Hepatocyte (in vitro differentiated cells): ENCODE measurements around the gene DCAF7. TPM values are rescaled to one million over a fixed set of nuclear protein-coding genes. Genes with fewer than 3 reads are reported as not detected.
A peak's percentile ranks its signal among the peaks of the same experiment; 100 is the strongest.

Experiments used
- DNase-seq: peaks from one replicate; pipeline ENCODE4 v3.0.0-alpha.2; 2016; ENCODE audit warnings: low spot score
- H2AFZ ChIP-seq: fragments of 200-600 bp; sonication (generic); 2 replicates; pipeline ENCODE4 v1.6.0; 2016; ENCODE audit warnings: antibody characterized with exemption, mild to moderate bottlenecking
- H3K27ac ChIP-seq: fragments of 200-600 bp; sonication (generic); 2 replicates; pipeline ENCODE4 v1.5.1; 2016; ENCODE audit warnings: mild to moderate bottlenecking
- H3K27me3 ChIP-seq: fragments of 200-600 bp; sonication (generic); 2 replicates; pipeline ENCODE4 v1.6.1; 2016
- H3K36me3 ChIP-seq: fragments of 200-600 bp; sonication (generic); replicated peaks from 2 replicates; pipeline ENCODE4 v1.5.1; 2016; ENCODE audit warnings: low read depth; ENCODE audit not compliant: insufficient read depth
- H3K4me1 ChIP-seq: fragments of 200-600 bp; sonication (generic); 2 replicates; pipeline ENCODE4 v1.5.1; 2016; ENCODE audit warnings: mild to moderate bottlenecking, moderate library complexity; ENCODE audit not compliant: insufficient read depth
- H3K4me2 ChIP-seq: fragments of 200-600 bp; sonication (generic); 2 replicates; pipeline ENCODE4 v1.6.0; 2016
- H3K4me3 ChIP-seq: fragments of 200-600 bp; sonication (generic); 2 replicates; pipeline ENCODE4 v1.5.1; 2016; ENCODE audit warnings: mild to moderate bottlenecking
- H3K79me2 ChIP-seq: fragments of 200-600 bp; sonication (generic); 2 replicates; pipeline ENCODE4 v1.6.0; 2017; ENCODE audit warnings: mild to moderate bottlenecking
- H3K9me2 ChIP-seq: fragments of 200-600 bp; sonication (generic); replicated peaks from 2 replicates; pipeline ENCODE4 v1.6.0; 2017; ENCODE audit warnings: mild to moderate bottlenecking; ENCODE audit not compliant: insufficient read depth
- H3K9me3 ChIP-seq: fragments of 200-600 bp; sonication (generic); 2 replicates; pipeline ENCODE4 v1.5.1; 2016; ENCODE audit warnings: low read depth, mild to moderate bottlenecking
- H4K20me1 ChIP-seq: fragments of 200-600 bp; sonication (generic); 2 replicates; pipeline ENCODE4 v1.6.0; 2016; ENCODE audit warnings: mild to moderate bottlenecking; ENCODE audit not compliant: insufficient read depth, poor library complexity, severe bottlenecking
- EZH2 ChIP-seq: fragments of 200-600 bp; sonication (generic); IDR thresholded peaks from 2 replicates; pipeline ENCODE4 v1.6.1; 2016; ENCODE audit warnings: antibody characterized with exemption, mild to moderate bottlenecking, borderline replicate concordance
- EZH2phosphoT487 ChIP-seq: fragments of 200-600 bp; sonication (generic); IDR thresholded peaks from one replicate; pipeline ENCODE4 v1.6.1; 2018; ENCODE audit warnings: antibody characterized with exemption, mild to moderate bottlenecking, low read depth, moderate library complexity; ENCODE audit not compliant: unreplicated experiment, severe bottlenecking
- WGBS: methylation state at CpG from one replicate; pipeline ENCODE4 v1.1.6; 2016; ENCODE audit warnings: low lambda C conversion rate; ENCODE audit errors: missing lambda C conversion rate; 5-methylcytosine and 5-hydroxymethylcytosine counted together
- polyA plus RNA-seq: library from polyadenylated mRNA; unstranded; fragments of >200 nt; fragmentation: Nextera tagmentation; extraction: Ambion mirVana; gene quantifications from 2 replicates; pipeline ENCODE4 v1.2.1, GENCODE V29; 2016
- total RNA-seq: library from RNA; depleted of rRNA; stranded (reverse); fragments of >200 nt; gene quantifications from 2 replicates; pipeline ENCODE4 v1.2.3, GENCODE V29; 2014
- TF ChIP-seq, protein P1 (sequence below): fragments of 200-600 bp; sonication (generic); IDR thresholded peaks from 2 replicates; pipeline ENCODE4 v1.5.1; 2016; ENCODE audit warnings: antibody characterized with exemption, mild to moderate bottlenecking; ENCODE audit not compliant: poor library complexity

DCAF7 gene
- total and polyA plus RNA-seq, 2 experiments from 2014 or later = 53.0 to 56.5 TPM

GRCh38 chr17:63622574-63623390 is 72.5 kb downstream of the DCAF7 start:
- H3K4me1 ChIP-seq = peaks cover 12% of the 10 kb centered on the region
- WGBS = under 1% methylated on average over 44 of the region's 100 CpGs
- TF ChIP-seq, protein P1, sequence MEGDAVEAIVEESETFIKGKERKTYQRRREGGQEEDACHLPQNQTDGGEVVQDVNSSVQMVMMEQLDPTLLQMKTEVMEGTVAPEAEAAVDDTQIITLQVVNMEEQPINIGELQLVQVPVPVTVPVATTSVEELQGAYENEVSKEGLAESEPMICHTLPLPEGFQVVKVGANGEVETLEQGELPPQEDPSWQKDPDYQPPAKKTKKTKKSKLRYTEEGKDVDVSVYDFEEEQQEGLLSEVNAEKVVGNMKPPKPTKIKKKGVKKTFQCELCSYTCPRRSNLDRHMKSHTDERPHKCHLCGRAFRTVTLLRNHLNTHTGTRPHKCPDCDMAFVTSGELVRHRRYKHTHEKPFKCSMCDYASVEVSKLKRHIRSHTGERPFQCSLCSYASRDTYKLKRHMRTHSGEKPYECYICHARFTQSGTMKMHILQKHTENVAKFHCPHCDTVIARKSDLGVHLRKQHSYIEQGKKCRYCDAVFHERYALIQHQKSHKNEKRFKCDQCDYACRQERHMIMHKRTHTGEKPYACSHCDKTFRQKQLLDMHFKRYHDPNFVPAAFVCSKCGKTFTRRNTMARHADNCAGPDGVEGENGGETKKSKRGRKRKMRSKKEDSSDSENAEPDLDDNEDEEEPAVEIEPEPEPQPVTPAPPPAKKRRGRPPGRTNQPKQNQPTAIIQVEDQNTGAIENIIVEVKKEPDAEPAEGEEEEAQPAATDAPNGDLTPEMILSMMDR = no peak
- no peak for TF ChIP-seq EZH2
- no peak for TF ChIP-seq EZH2phosphoT487

DNA sequence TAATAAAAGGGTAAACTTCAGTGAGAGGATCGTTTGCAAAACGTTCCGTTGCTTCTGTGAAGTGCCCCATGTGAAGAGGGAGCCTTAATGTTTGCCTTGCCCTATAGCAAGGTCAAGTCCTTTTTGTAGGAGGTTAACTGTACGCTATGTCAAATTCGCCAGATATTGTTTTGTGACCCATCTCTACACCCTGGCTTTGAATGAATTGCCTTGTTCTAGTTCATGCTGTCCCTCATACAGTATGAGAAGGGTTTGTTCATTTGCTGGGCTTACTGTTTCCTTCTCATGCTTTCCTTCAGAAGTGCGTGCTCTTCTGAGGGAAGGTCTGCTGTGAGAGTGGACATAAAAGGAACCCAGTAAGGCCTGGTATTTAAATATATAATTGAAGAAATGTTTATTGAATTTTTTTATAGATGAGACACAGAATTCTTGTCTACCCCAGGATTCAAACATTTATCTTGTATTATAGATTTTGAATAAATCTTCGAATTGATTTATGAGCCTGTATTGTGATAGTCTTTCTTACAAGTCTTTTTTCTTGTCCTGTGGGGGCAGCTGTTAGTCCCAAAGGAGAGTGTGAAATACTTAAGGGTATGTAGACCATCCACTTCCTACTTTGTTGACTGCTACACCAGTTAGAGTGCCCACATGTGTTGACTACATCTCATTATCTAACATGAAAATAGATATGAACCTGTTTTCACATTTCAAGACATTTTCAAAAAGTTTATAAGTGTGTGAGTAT is 73.7 kb downstream of the DCAF7 start:
- 35% methylated on average over 7 of the region's 7 CpGs for WGBS
- H3K4me1 ChIP-seq = peaks cover 12% of the 10 kb centered on the region
- no peak for DNase-seq
- no peaks in the 10 kb centered on the region for H3K9me3 ChIP-seq
- peak overlapping the region; percentile 69 for H2AFZ ChIP-seq
- no peak overlapping the region for H3K27ac ChIP-seq
- H4K20me1 ChIP-seq = peaks cover 40% of the 10 kb centered on the region
- no peaks in the 10 kb centered on the region for H3K27me3 ChIP-seq
- H3K4me3 ChIP-seq = peak overlapping the region; percentile 82
- H3K79me2 ChIP-seq = peaks cover 59% of the 10 kb centered on the region
- H3K36me3 ChIP-seq = no peaks in the 10 kb centered on the region
- H3K9me2 ChIP-seq = no peaks in the 10 kb centered on the region
- H3K4me2 ChIP-seq = peak overlapping the region; percentile 93
- TF ChIP-seq EZH2phosphoT487 = no peak
- TF ChIP-seq, protein P1 = no peak
- no peak for TF ChIP-seq EZH2

More at GRCh38 chr17:63622574-63623390, 72.5 kb downstream of the DCAF7 start:
- Histone ChIP-seq H3K4me3 (peak overlapping the region; percentile 82), H3K9me2 (no peaks in the 10 kb centered on the region), H3K4me2 (peak overlapping the region; percentile 93), H3K9me3 (no peaks in the 10 kb centered on the region), H3K27me3 (no peaks in the 10 kb centered on the region), H3K36me3 (no peaks in the 10 kb centered on the region), H2AFZ (peak overlapping the region; percentile 69), H3K79me2 (peaks cover 47% of the 10 kb centered on the region), H3K27ac (peak overlapping the region; percentile 64), H4K20me1 (peaks cover 40% of the 10 kb centered on the region)
- peak; percentile 81 for DNase-seq

GRCh38 chr17:63624531-63624880 is 74.2 kb downstream of the DCAF7 start:
- Histone ChIP-seq H3K4me2 (peak overlapping the region; percentile 93), H3K4me3 (no peak overlapping the region), H3K27me3 (no peaks in the 10 kb centered on the region), H3K9me3 (no peaks in the 10 kb centered on the region), H2AFZ (no peak overlapping the region), H3K4me1 (peaks cover 12% of the 10 kb centered on the region), H3K9me2 (no peaks in the 10 kb centered on the region), H3K79me2 (peaks cover 64% of the 10 kb centered on the region), H3K36me3 (no peaks in the 10 kb centered on the region), H4K20me1 (peaks cover 40% of the 10 kb centered on the region), H3K27ac (no peak overlapping the region)
- 93% methylated on average over 1 of the region's 1 CpG for WGBS
- TF ChIP-seq, protein P1 = no peak
- no peak for TF ChIP-seq EZH2phosphoT487
- DNase-seq = no peak
